ENCODE results near the gene TEX12. TPM values are rescaled to one million over a fixed set of nuclear protein-coding genes. Genes with fewer than 3 reads are reported as not detected.

TEX12 gene
- total and polyA plus RNA-seq, 2 experiments from 2014 or later = 0.50 TPM; not detected in 1

- no peaks in the 10 kb centered on the region for H3K9me3 ChIP-seq (ENCODE audit: low read depth)
- H3K27me3 ChIP-seq = no peaks in the 10 kb centered on the region
- H3K36me3 ChIP-seq (replicated peaks; ENCODE audit: insufficient read depth, low read depth) = no peaks in the 10 kb centered on the region
- DNase-seq (ENCODE audit: low spot score) = peak; percentile 40
- H3K79me2 ChIP-seq = no peaks in the 10 kb centered on the region
- no peak for TF ChIP-seq EZH2phosphoT487 (IDR thresholded peaks at IDR 0.05; ENCODE audit: low read depth, severe bottlenecking, unreplicated experiment)
- no peak for TF ChIP-seq CTCF (IDR thresholded peaks at IDR 0.05; ENCODE audit: poor library complexity)
- TF ChIP-seq EZH2 (IDR thresholded peaks at IDR 0.05; ENCODE audit: borderline replicate concordance) = no peak
- no peaks in the 10 kb centered on the region for H4K20me1 ChIP-seq (ENCODE audit: insufficient read depth, poor library complexity, severe bottlenecking)
- no peak overlapping the region for H3K4me3 ChIP-seq
- peak overlapping the region; percentile 23 for H3K4me2 ChIP-seq
- no peaks in the 10 kb centered on the region for H3K9me2 ChIP-seq (replicated peaks; ENCODE audit: insufficient read depth)
- H2AFZ ChIP-seq = no peak overlapping the region
- 53% methylated on average over 8 of the region's 8 CpGs for WGBS (ENCODE audit: low lambda C conversion rate, missing lambda C conversion rate)
- peaks cover 6% of the 10 kb centered on the region for H3K4me1 ChIP-seq (ENCODE audit: insufficient read depth)
- peak overlapping the region; percentile 75 for H3K27ac ChIP-seq
Observed at GRCh38 chr11:112166562-112166961, 610 bp upstream of the TEX12 start.

DNA sequence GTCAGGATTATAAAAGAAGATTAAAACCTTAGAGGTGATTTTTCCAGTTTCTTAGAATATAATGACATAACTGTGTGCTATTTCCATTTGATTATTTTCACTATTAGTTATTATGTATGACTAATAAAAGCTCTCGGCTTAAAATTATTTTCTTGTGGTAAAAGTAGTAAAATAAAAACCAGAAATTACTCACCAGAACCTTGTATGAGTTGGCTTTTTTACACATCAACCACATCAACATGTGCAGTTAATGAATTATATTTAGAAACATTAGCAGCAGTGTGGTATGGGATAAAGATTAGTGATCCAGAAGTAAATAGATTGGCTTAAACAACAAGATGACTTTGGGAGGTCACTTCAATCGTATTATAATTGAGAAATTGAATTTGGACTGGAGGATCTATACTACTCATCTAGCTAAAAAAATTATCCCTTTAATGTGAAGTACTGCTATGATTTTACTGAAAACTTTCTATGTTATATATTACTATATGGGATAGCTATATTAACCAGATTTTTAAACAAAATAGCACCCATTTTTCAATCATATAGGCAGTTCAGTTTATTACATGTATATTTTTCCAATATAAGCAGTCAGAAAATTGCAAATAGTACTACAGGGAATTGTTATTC, 5.3 kb downstream of the TEX12 start:
- Histone ChIP-seq H3K4me1 (ENCODE audit: insufficient read depth) (no peaks in the 10 kb centered on the region), H4K20me1 (ENCODE audit: insufficient read depth, poor library complexity, severe bottlenecking) (no peaks in the 10 kb centered on the region)
- WGBS (ENCODE audit: low lambda C conversion rate, missing lambda C conversion rate) = 78% methylated on average over 2 of the region's 2 CpGs

GRCh38 chr11:112173152-112173551, 6.0 kb downstream of the TEX12 start:
- no peaks in the 10 kb centered on the region for H3K4me1 ChIP-seq (ENCODE audit: insufficient read depth)
- no peak for TF ChIP-seq CTCF (IDR thresholded peaks at IDR 0.05; ENCODE audit: poor library complexity)
- TF ChIP-seq EZH2 (IDR thresholded peaks at IDR 0.05; ENCODE audit: borderline replicate concordance) = no peak
- no peak for TF ChIP-seq EZH2phosphoT487 (IDR thresholded peaks at IDR 0.05; ENCODE audit: low read depth, severe bottlenecking, unreplicated experiment)
- peaks cover 5% of the 10 kb centered on the region for H3K79me2 ChIP-seq
- H3K4me3 ChIP-seq = no peak overlapping the region
- no peaks in the 10 kb centered on the region for H3K27me3 ChIP-seq
- DNase-seq (ENCODE audit: low spot score) = no peak
- H3K9me2 ChIP-seq (replicated peaks; ENCODE audit: insufficient read depth) = no peaks in the 10 kb centered on the region
- H3K27ac ChIP-seq = no peak overlapping the region
- H3K4me2 ChIP-seq = no peak overlapping the region
- H2AFZ ChIP-seq = no peak overlapping the region
- no peaks in the 10 kb centered on the region for H3K9me3 ChIP-seq (ENCODE audit: low read depth)
- WGBS (ENCODE audit: low lambda C conversion rate, missing lambda C conversion rate) = 64% methylated on average over 3 of the region's 3 CpGs
- H4K20me1 ChIP-seq (ENCODE audit: insufficient read depth, poor library complexity, severe bottlenecking) = no peaks in the 10 kb centered on the region
- no peaks in the 10 kb centered on the region for H3K36me3 ChIP-seq (replicated peaks; ENCODE audit: insufficient read depth, low read depth)

More for the DNA sequence above, 5.3 kb downstream of the TEX12 start:
- no peak overlapping the region for H3K4me2 ChIP-seq
- no peaks in the 10 kb centered on the region for H3K27me3 ChIP-seq
- DNase-seq (ENCODE audit: low spot score) = no peak
- H3K27ac ChIP-seq = no peak overlapping the region
- H3K4me3 ChIP-seq = no peak overlapping the region
- H2AFZ ChIP-seq = no peak overlapping the region
- peaks cover 3% of the 10 kb centered on the region for H3K79me2 ChIP-seq
- TF ChIP-seq EZH2phosphoT487 (IDR thresholded peaks at IDR 0.05; ENCODE audit: low read depth, severe bottlenecking, unreplicated experiment) (no peak), CTCF (IDR thresholded peaks at IDR 0.05; ENCODE audit: poor library complexity) (no peak), EZH2 (IDR thresholded peaks at IDR 0.05; ENCODE audit: borderline replicate concordance) (no peak)
- no peaks in the 10 kb centered on the region for H3K9me2 ChIP-seq (replicated peaks; ENCODE audit: insufficient read depth)
- H3K36me3 ChIP-seq (replicated peaks; ENCODE audit: insufficient read depth, low read depth) = no peaks in the 10 kb centered on the region
- no peaks in the 10 kb centered on the region for H3K9me3 ChIP-seq (ENCODE audit: low read depth)

All from hepatocyte (in vitro differentiated cells).